H1 (cell line): ENCODE results near the gene GRID1.

ENCODE experiments used
- EP300 ChIP-seq, 2 experiments: IDR thresholded peaks; 1 replicate in 1 of 2; 2 replicates in 1 of 2; pipeline ENCODE4 v1.6.1; 2011 to 2012; ENCODE audit warnings: low read depth in 2 of 2, low read length in 2 of 2, mild to moderate bottlenecking in 2 of 2, borderline replicate concordance in 1 of 2, inconsistent platforms in 1 of 2, moderate library complexity in 1 of 2
- EZH2 ChIP-seq: fragments of 200-600 bp; sonication (generic); IDR thresholded peaks from 2 replicates; pipeline ENCODE4 v1.7.1; 2012; ENCODE audit warnings: low read depth, mild to moderate bottlenecking, moderate library complexity, low read length, inconsistent platforms; ENCODE audit not compliant: severe bottlenecking
- GABPA ChIP-seq: IDR thresholded peaks from 2 replicates; pipeline ENCODE4 v1.6.1; 2011; ENCODE audit warnings: mild to moderate bottlenecking, low read length, moderate library complexity, borderline replicate concordance; ENCODE audit not compliant: insufficient read depth
- POLR2A ChIP-seq, 2 experiments: IDR thresholded peaks; 1 replicate in 1 of 2; 2 replicates in 1 of 2; pipeline ENCODE4 v1.6.1; 2011; ENCODE audit warnings: low read depth in 2 of 2, low read length in 2 of 2, mild to moderate bottlenecking in 2 of 2; ENCODE audit errors: control extremely low read depth in 1 of 2
- POLR2AphosphoS5 ChIP-seq: IDR thresholded peaks from 2 replicates; pipeline ENCODE4 v1.6.1; 2011; ENCODE audit warnings: low read depth, low read length
- RAD21 ChIP-seq, 2 experiments: IDR thresholded peaks in 1 of 2; conservative IDR thresholded peaks in 1 of 2; 2 replicates each; pipeline ENCODE4 v1.6.1; 2011; ENCODE audit warnings: low read depth in 2 of 2, low read length in 2 of 2, improper control_type of control experiment in 1 of 2, inconsistent platforms in 1 of 2, mild to moderate bottlenecking in 1 of 2, moderate library complexity in 1 of 2
- SP1 ChIP-seq: IDR thresholded peaks from 2 replicates; pipeline ENCODE4 v1.6.1; 2011; ENCODE audit warnings: low read depth, low read length
- TCF12 ChIP-seq: IDR thresholded peaks from 2 replicates; pipeline ENCODE4 v1.6.1; 2011; ENCODE audit warnings: low read depth, mild to moderate bottlenecking, low read length
- TF ChIP-seq, protein P1 (sequence below), 3 experiments: IDR thresholded peaks; 1 replicate in 2 of 3; 2 replicates in 1 of 3; pipeline versions ENCODE4 v1.5.1 to v1.6.1; 2011; ENCODE audit warnings: low read length in 3 of 3, mild to moderate bottlenecking in 3 of 3, inconsistent platforms in 2 of 3, low read depth in 1 of 3, moderate library complexity in 1 of 3; ENCODE audit not compliant: insufficient read depth in 1 of 3; ENCODE audit errors: control extremely low read depth in 1 of 3
- TF ChIP-seq, protein P2 (sequence below): IDR thresholded peaks from 2 replicates; pipeline ENCODE4 v1.6.1; 2011; ENCODE audit warnings: low read length, improper control_type of control experiment
- TF ChIP-seq, protein P3 (sequence below): IDR thresholded peaks from 2 replicates; pipeline ENCODE4 v1.6.1; 2012; ENCODE audit warnings: inconsistent platforms

DNA sequence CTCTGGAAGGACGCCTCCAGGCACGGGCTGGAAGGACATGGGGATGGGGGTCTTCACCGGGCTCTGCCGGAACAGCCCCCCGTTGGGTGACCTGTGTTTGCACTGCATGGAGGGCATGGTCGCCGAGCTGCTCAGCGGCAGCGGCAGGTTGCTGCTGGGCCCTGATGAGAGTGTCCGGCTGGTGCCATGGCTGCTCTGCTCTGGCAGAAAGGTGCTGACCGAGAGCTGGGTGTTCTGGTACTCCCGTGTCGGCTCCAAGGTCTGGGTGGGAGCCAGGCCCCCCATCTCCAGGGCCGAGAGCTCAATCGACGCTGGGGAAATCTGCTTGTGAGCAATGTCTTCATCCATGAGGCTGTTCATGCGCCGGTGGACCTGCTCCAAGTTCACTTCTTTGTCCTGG is 764.3 kb downstream of the GRID1 start:
- TF ChIP-seq, protein P1, sequence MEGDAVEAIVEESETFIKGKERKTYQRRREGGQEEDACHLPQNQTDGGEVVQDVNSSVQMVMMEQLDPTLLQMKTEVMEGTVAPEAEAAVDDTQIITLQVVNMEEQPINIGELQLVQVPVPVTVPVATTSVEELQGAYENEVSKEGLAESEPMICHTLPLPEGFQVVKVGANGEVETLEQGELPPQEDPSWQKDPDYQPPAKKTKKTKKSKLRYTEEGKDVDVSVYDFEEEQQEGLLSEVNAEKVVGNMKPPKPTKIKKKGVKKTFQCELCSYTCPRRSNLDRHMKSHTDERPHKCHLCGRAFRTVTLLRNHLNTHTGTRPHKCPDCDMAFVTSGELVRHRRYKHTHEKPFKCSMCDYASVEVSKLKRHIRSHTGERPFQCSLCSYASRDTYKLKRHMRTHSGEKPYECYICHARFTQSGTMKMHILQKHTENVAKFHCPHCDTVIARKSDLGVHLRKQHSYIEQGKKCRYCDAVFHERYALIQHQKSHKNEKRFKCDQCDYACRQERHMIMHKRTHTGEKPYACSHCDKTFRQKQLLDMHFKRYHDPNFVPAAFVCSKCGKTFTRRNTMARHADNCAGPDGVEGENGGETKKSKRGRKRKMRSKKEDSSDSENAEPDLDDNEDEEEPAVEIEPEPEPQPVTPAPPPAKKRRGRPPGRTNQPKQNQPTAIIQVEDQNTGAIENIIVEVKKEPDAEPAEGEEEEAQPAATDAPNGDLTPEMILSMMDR (IDR thresholded peaks at IDR 0.05; ENCODE audit: control extremely low read depth in 1 of 3, insufficient read depth in 1 of 3, low read depth in 1 of 3, low read length in 3 of 3) = no peak
- TF ChIP-seq SP1 = no peak
- no peak for TF ChIP-seq POLR2A (IDR thresholded peaks at IDR 0.05; ENCODE audit: control extremely low read depth in 1 of 2, low read depth in 2 of 2, low read length in 2 of 2)
- TF ChIP-seq EZH2 = no peak
- TF ChIP-seq, protein P2, sequence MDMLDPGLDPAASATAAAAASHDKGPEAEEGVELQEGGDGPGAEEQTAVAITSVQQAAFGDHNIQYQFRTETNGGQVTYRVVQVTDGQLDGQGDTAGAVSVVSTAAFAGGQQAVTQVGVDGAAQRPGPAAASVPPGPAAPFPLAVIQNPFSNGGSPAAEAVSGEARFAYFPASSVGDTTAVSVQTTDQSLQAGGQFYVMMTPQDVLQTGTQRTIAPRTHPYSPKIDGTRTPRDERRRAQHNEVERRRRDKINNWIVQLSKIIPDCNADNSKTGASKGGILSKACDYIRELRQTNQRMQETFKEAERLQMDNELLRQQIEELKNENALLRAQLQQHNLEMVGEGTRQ = no peak
- TF ChIP-seq EP300 (IDR thresholded peaks at IDR 0.05; ENCODE audit: borderline replicate concordance in 1 of 2, low read depth in 2 of 2, low read length in 2 of 2) = no peak
- TF ChIP-seq TCF12 = no peak
- TF ChIP-seq GABPA = no peak
- TF ChIP-seq, protein P3, sequence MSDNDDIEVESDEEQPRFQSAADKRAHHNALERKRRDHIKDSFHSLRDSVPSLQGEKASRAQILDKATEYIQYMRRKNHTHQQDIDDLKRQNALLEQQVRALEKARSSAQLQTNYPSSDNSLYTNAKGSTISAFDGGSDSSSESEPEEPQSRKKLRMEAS = no peak
- TF ChIP-seq RAD21 (IDR thresholded peaks at IDR 0.05 in 1 of 2, conservative IDR thresholded peaks at IDR 0.05 in 1 of 2; ENCODE audit: low read depth in 2 of 2, low read length in 2 of 2) = no peak
- no peak for TF ChIP-seq POLR2AphosphoS5
